GM19043 (cell line): ENCODE results near the gene GNRH2.
"Not testable (repeated sequence)": the region's sequence is repeated elsewhere in the genome, so short reads cannot be mapped to it uniquely, and the experiment has no call there.

Experiments
- ATAC-seq: cut with Tn5 transposase; IDR thresholded peaks from one replicate; pipeline ENCODE4 v1.9.1; 2021; ENCODE audit warnings: low read depth; ENCODE audit not compliant: unreplicated experiment

The GNRH2 gene, protein sequence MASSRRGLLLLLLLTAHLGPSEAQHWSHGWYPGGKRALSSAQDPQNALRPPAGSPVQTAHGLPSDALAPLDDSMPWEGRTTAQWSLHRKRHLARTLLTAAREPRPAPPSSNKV

GRCh38 chr20:3043322-3043721, at the start of gene GNRH2:
Gene GNRH2 (plus strand): TSS chr20:3043622. CDS start chr20:3044415, 793 bp downstream.
- ATAC-seq = no peak

DNA sequence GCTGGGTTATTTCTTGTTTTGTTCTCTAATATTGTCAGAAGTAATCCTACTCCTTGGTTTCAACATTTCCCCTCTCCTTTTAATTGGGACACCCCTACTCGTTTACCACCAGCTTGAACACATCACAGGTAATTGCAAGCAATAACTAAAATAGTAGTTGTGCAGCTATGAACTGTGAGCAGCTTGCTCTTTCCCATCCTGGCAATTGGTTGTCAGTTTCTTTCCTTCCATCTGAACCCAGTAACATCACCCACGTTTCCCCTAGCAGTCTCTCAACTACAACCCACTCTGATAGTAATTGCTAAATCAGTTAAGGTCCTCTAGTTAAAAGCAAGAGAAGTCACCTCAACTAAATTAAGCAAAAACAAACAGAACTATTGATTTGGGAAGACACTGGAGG, 47.6 kb upstream of the GNRH2 start:
- ATAC-seq = no peak

GRCh38 chr20:2998728-2999127, 44.7 kb upstream of the GNRH2 start:
- ATAC-seq = no peak

- ATAC-seq = no peak
Observed at GRCh38 chr20:3000852-3001523, 42.4 kb upstream of the GNRH2 start.

GRCh38 chr20:3003416-3003815, 40.0 kb upstream of the GNRH2 start:
- no peak for ATAC-seq

DNA sequence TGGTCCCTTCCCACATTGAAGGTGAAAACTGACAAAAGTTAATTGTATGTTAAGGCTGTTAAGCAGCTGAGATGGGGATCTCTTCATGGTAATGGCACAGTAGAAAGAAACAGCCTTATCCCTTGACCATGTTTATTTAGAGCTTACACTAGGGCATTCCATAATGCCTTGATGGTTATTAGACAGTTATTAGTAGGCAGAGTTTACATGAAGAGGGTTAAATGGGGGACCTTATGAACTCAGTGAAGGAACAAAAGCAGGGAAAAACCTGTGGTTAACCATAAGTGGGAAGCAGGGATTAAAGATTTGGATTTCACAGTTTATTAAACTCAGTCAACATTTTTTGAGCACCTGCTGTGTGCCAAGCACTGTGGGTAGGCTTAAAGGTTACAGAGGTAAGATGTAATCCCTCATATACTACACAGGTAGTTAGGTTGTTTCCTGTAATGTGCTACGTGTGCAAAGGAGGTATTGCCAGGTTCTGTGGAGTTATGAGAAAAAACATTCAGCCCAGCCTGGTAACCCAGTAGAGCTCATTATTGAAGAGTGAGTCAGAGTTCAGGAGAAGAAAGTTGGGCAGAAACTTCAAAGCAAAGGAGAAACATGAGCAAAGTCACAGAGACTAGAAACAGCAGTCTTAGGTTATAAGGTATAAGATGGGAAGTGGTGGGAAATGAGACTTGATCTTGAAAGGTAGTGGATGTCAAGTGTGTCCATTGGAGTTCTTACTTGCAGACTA, 32.3 kb upstream of the GNRH2 start:
- no peak for ATAC-seq

DNA sequence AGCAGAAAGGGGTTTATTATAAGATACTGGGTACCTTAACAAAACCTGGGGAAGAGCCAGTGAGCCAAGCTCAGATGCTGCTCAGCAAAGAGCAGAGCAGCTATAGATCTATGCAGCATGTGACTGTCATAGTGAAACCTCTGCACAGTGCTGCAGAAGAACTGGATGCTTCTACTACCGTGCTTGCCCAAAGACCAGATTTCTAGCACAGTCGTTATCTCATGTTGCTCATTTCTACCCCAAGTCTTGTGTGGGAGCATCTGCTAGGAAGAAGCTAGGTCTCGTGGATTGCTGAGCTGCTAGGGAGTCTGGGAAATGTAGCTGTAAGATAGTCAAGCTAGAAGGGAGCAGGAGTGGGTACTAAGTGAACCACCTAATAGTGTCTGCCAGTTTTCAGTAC, 31.7 kb upstream of the GNRH2 start:
- ATAC-seq = no peak

DNA sequence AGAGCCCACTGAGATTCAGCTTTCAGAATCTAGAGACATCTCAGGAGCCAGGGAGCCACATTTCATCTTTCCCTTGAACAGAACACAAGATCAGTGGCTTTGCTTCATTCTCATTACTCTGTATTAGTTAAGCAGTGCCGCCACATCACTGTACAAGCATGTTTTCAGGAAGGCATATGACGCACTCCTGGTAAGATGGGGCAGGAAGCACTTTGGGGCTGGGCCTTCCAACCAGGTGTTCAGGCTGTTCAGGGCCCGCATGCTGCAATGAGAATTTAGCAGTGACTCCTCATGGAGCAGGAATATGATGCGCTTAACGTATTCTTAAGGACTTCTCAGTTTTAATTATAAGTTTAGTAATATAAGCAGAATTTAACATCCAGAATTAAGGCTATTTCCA, 29.7 kb upstream of the GNRH2 start:
- ATAC-seq = no peak

DNA sequence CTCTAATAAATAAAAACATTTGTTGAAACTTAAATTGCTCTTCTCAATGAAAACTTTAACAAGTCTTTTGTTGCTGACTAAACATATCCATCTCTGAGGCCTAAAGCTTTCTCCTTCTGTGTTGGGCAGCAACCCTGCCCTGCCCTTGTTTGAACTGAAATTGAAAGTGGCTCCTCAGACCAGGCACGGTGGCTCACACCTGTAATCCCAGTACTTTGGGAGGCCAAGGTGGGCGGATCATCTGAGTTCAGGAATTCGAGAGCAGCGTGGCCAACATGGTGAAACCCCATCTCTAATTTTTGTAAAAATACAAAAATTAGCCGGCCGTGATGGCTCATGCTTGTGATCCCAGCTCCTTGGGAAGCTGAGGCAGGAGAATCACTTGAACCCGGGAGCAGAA, 29.2 kb upstream of the GNRH2 start:
- no peak for ATAC-seq

DNA sequence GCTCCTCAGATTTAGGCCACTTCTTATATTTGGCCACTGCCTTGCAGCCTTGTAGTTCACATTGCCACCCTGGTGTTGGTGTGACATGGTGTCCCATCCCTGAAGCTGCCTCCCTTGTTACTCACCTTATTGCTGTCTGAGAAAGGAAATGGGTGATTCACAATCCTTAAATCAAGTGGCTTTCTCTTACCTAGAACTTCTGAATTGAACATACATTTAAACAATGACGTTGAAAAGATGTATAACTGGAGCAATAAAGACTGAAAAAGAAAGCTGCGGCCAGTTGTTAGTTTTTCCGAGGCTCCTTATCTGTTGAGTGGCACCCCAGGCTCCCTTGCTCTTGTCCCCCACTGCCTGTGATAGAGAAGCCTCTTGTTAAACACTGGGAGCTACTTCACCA, 28.8 kb upstream of the GNRH2 start:
- ATAC-seq = no peak

- ATAC-seq = not testable (repeated sequence)
Observed at GRCh38 chr20:3015302-3015701, 28.1 kb upstream of the GNRH2 start.

DNA sequence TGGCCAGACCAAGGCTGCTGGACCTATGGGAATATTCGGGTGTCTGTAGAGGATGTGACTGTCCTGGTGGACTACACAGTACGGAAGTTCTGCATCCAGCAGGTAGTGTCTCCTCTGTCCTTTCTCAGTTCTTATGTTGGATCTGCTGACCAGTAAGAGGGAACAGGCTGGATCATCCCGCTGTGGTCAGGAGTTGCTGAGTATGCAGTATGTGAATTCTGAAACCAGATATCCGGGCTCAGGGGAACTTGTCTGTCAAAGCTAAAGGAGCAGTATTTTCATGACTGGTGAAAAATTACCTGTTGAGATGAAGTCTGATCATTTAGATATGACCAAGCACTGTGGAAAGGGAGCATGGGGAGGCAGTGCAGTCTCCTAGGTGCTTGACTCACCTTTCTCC, 22.1 kb upstream of the GNRH2 start:
- no peak for ATAC-seq

DNA sequence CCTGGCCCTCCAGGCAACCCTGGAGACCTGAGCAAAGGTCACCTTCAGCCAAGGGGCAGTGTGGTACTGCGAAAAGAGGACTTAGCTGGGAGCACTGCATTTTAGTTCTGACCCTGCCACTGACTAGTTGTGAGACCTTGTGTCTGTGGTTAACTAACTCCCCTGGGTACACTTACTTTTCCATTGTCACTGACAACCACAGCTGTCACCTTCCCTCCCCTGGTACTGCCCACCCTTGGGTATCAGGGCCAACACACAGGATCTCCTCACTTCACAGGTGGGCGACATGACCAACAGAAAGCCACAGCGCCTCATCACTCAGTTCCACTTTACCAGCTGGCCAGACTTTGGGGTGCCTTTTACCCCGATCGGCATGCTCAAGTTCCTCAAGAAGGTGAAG, 21.6 kb upstream of the GNRH2 start:
- ATAC-seq = no peak

- ATAC-seq = not testable (repeated sequence)
Observed at GRCh38 chr20:3022559-3023490, 20.6 kb upstream of the GNRH2 start.

GRCh38 chr20:3027987-3028386, 15.4 kb upstream of the GNRH2 start:
- ATAC-seq = no peak

DNA sequence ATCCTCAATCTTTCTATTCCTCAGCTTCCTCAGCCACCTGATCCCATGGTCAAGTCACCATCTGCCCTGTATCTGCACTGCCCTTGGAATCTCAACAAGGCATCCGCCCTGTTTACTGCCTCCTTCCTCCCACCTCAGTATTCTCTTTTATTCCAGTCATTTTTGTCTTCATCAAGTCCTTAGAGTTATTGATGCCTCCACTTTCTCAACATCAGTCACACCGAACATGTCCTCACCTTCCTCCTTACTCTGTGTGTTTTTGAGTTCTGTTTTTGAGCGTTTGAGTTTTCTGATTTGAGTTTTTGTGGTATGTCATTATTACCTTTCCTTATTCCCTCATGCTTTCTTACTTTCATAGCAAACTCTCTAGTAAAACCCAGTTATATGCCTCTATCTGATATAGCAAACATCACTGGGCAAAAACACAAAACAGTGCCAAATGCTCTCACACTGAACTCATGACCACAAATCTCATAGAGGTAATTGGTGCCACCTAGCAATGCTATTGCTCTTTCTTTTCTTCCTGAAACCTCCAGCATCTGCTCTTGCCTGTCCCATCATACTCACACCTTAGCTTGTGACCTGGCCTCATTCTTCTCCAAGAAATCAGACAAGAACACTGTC, 11.8 kb upstream of the GNRH2 start:
- ATAC-seq = no peak

DNA sequence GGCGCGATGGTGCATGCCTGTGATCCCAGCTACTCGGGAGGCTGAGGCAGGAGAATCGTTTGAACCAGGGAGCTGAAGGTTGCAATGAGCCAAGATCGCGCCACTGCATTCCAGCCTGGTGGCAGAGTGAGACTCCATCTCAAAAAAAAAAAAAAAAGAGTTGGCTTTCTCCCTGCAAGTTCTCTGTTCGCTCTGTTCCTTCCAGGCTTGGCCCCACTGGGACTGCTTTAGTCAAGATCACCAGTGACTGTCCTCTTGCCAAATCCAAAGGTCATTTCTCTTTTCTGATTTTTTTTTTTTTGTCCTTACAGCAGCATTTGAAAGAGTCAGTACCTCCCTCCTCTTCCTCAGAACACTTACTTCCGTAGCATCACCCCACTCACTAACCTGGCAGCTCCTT, 10.8 kb upstream of the GNRH2 start:
- no peak for ATAC-seq

DNA sequence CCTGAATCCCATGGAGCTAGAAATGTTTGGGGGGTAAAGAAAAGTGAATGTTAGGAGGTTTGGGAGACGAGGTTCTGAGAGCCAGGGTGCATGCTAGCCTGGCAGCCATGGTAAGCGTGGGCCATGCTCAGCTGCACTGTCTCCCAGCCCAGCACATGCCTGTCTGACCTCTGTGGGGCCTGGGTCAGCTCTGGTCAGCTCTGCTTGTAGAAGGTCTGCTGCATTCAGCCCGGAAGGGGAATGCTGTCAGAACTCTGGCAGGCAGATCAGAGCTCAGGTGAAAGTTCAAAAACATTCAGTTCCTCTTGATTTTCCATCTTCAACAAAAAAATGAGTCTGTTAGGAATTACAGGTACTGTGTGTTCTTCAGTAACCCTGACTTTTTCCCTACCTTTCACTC, 5.8 kb upstream of the GNRH2 start:
- ATAC-seq = no peak

GRCh38 chr20:3038454-3038853, 5.0 kb upstream of the GNRH2 start:
- no peak for ATAC-seq

GRCh38 chr20:3039426-3039825, 4.0 kb upstream of the GNRH2 start:
- no peak for ATAC-seq

DNA sequence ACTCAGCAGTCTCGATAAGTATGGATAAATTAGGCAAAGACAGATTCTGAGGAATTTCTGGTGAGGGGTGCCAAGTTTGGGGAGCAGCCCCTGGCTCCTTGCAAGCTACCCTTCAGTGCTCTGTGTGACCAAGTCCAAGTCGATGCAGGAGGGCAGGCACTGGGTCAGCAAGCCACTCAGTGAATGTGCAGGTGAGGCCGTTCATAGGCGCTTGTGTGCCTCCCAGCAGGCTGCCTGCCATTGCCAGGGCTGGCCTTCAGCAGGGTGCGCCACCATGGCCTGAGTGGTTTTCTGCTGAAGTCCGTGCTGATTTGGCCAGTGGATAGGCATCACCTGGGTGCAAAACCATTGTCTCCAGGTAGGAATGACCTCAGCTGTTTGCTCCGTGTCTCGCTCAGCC, 3.3 kb upstream of the GNRH2 start:
- ATAC-seq = no peak
